ENCODE results near the gene CFAP410.
"Not testable (repeated sequence)": the region's sequence is repeated elsewhere in the genome, so short reads cannot be mapped to it uniquely, and the experiment has no call there.

CFAP410 gene

GRCh38 chr21:44370027-44370735, 31.0 kb upstream of the CFAP410 start:
- no peak for DNase-seq (ENCODE audit: low read depth in 2 of 2)

GRCh38 chr21:44368711-44369446, 29.7 kb upstream of the CFAP410 start:
- no peak for DNase-seq (ENCODE audit: low read depth in 2 of 2)

- DNase-seq (ENCODE audit: low read depth in 2 of 2): no peak
Observed at GRCh38 chr21:44366586-44367211, 27.5 kb upstream of the CFAP410 start.

GRCh38 chr21:44365967-44366585, 26.9 kb upstream of the CFAP410 start:
- no peak for DNase-seq (ENCODE audit: low read depth in 2 of 2)

GRCh38 chr21:44365251-44365966, 26.2 kb upstream of the CFAP410 start:
- no peak for DNase-seq (ENCODE audit: low read depth in 2 of 2)

- no peak for DNase-seq (ENCODE audit: low read depth in 2 of 2)
Observed at GRCh38 chr21:44364151-44365053, 25.2 kb upstream of the CFAP410 start.

DNA sequence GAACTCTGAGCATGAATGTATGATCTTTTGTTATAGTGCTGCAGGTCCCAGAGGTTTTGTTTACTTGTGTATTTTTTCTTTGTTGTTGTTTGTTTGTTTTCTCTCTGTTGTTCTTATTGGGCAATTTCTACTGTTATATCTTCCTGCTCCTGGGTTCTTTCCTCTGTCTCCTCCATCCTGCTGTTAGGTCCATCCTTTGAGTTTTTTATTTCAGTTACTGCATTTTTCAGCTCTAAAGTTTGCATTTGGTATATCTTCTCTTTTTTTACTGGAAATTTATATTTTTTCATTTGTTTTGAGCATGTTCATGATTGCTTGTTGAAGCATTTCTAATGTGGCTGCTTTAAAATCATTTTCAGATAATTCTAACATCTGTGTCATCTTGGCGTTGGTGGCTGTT, 24.1 kb upstream of the CFAP410 start:
- DNase-seq (ENCODE audit: low read depth in 2 of 2): no peak

DNA sequence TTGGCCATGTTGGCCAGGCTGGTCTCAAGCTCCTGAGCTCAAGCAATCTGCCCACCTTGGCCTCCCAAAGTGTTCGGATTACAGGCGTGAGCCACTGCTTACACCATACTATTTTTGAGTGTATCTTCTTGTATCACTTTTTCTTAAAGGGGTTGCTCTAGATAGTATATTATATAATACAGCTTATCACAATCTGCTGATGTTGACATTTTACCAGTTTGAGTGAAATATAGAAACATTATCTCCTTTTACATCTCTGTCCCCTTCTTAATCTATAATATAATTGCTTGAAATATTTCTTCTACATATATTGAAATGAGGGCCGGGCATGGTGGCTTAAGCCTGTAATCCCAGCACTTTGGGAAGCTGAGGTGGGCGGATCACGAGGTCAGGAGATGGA, 22.7 kb upstream of the CFAP410 start:
- not testable (repeated sequence) for DNase-seq (ENCODE audit: low read depth in 2 of 2)

- DNase-seq (ENCODE audit: low read depth in 2 of 2): no peak
Observed at GRCh38 chr21:44360159-44360558, 21.0 kb upstream of the CFAP410 start.

DNA sequence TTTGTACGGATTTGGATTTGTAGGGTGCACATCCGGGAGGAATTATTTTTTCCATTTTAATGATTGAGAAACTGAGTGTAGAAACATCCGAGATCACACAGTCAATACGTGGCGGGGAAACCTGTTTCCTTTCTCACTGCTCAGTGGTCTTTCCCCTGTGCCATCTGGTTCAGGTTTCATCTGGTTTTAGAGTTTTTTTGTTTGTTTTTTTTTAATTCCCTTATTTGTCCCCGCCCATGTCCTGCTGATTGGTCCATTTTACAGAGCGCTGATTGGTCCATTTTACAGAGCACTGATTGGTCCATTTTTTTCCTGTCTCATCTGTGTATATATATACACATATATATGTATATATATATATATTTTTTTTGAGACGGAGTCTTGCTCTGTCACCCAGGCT, 20.2 kb upstream of the CFAP410 start:
- DNase-seq (ENCODE audit: low read depth in 2 of 2): no peak

DNA sequence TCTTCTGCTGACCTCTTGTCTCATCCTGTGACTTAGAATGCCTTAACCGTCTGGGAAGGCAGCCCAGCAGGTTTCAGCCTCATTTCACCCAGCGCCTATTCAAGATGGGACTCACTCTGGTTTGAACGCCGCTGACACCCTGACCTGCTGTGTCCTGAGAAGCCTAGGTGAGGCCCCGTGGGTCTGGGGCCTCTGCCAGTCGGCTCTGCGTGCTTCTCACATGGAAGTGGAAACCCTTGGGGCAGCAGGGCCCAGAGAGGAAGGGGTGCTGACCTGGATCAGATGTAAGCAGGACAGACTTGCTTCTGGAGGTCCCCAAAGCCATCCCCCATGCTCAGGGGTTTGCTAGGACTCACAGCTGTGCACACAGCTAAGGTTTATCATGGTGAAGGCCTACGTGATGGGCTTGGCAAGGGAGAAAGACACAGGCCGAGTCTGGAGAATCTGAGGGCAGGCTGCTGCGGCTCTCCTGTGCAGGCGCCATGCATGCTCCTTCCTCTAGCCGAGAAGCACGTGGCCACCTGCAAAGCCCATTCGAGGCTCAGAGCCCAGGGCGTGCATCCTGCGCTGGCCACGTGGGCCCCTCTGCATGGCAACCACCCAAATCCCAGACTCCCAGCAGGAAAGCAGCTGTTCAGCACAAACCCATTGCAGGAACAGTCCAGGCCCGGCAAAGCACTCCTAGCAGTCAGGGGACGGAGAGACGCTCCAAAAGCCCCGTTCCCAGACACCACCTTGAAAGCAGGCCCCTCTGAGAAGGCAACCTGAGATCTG, 18.1 kb upstream of the CFAP410 start:
- no peak for DNase-seq (ENCODE audit: low read depth in 2 of 2)

- DNase-seq (ENCODE audit: low read depth in 2 of 2): no peak
Observed at GRCh38 chr21:44356636-44357035, 17.4 kb upstream of the CFAP410 start.

- no peak for DNase-seq (ENCODE audit: low read depth in 2 of 2)
Observed at GRCh38 chr21:44356160-44356559, 17.0 kb upstream of the CFAP410 start.

DNA sequence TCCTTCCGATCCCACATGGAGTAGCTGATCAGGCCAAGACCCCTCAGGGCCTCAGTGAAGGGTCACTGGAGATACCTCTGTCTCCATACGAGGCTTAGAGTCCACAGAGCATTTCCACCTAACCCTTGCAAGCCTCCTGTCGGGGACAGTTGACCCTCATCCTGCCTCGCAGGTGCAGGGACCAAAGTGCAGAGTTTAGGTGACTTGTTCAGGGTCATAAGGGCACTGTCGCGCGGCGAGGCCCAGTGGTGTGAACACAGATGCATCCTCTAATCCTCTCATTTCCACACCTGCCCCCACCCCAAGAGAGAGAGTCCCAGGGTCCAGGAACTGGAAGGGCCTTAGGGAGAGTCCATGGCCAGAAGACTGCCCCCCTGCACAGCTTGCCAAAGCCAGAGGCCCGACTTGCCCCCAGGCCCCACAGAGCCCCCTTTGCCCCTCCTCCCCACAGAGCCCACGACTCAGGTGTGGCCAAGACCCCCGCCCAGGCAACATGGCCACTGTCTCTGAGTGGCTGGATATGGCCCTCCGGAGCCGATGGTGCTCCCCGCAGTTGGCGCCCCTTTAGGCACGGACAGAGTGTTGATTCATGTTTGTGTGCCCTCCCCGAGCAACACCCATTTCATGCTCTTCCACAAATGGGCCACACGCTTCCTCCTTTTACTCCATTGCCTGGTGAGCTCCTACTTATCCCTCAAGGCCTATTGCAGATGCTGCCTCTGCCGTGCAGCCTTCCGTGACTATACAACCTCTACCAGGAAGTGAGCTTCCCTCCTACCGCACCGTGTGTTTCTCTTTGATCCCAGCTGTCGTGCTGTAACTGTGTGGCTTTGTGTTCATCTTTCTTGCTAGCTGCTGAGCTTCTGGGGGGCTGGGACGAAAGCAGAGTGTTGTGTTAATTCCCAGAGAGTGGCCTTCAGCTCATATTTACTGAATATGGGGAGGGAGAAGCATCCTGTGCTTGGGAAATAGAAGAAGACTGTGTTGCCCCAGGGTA, 15.9 kb upstream of the CFAP410 start:
- DNase-seq (ENCODE audit: low read depth in 2 of 2): no peak

DNA sequence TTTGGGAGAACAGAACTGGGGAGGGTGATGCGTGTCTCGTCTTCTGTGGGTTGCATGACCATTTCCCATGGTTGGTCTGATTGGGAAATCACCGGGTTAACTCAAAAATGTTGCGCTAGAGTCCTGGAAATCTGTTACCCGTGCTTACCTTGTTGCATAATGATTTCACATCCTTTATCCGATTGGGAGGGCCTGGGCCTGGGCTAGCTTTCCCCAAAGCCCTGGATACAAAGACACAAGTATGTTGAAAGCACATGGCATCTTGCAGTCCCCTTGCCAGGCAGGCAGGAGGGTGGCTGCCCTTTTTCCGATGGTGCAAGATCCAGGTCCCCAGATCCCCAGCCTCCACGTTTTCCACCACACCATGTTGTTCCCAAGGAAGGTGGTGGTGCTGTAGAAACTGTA, 14.8 kb upstream of the CFAP410 start:
- no peak for DNase-seq (ENCODE audit: low read depth in 2 of 2)

- no peak for DNase-seq (ENCODE audit: low read depth in 2 of 2)
Observed at GRCh38 chr21:44353191-44353970, 14.2 kb upstream of the CFAP410 start, which contains the start of gene TRPM2. TSS of gene TRPM2 (plus strand) at chr21:44353621. CDS start at chr21:44353701, 80 bp downstream.

DNA sequence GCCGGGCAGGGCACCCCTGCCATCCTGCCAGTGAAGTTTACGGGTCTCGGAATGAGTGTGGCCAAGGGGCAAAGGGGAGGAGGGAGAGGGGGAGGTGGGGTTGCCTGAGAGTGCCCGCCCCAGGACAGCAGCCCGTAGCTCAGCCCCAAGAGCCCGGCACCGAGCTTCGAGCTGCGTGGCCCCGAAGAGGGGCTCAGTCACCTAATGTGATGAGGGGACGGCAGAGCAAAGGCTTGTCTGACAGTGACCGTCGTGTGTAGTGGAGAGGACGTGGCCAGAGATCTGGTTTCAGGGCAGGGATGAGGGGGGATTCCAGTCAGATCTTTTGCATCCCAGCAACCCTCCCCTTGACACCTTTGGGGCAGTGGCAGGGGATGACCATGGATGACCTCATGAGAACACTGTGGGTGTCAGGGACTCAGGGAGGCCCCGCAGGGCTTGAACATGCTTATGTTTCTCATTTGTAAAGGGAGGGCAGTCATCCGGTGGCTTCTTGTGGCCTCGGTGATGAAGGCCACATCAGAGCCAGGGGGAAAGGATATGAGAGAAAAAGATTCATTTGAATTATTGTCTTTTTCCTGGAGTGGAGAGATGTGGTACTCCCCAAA, 13.2 kb upstream of the CFAP410 start:
- DNase-seq (ENCODE audit: low read depth in 2 of 2): no peak

All from fibroblast of skin of left quadriceps (primary cell).